Thymus (tissue), 11 donors: ENCODE results near the gene ZNF77. TPM values are rescaled to one million over a fixed set of nuclear protein-coding genes. Genes with fewer than 3 reads are reported as not detected.
A peak's percentile ranks its signal among the peaks of the same experiment; 100 is the strongest.
"Not testable (repeated sequence)": the region's sequence is repeated elsewhere in the genome, so short reads cannot be mapped to it uniquely, and the experiment has no call there.

Experiments
- DNase-seq, 9 donors: peaks; one replicate each; pipeline ENCODE4 v3.0.0-alpha.2; 2013; ENCODE audit warnings: low spot score in 9 of 9, low read depth in 6 of 9, missing footprints in 1 of 9
- H3K27ac ChIP-seq, 2 donors: one replicate each; pipeline ENCODE4 v1.5.1; 2013; ENCODE audit warnings: control low read depth in 1 of 2, low read depth in 1 of 2, low read length in 1 of 2, mild to moderate bottlenecking in 1 of 2, moderate library complexity in 1 of 2
- H3K27me3 ChIP-seq, 2 donors: one replicate each; pipeline ENCODE4 v1.5.1; 2013; ENCODE audit warnings: low read length in 1 of 2; ENCODE audit not compliant: control insufficient read depth in 2 of 2, insufficient read depth in 1 of 2
- H3K36me3 ChIP-seq, 2 donors: one replicate each; pipeline ENCODE4 v1.5.1; 2013; ENCODE audit warnings: low read length in 1 of 2, mild to moderate bottlenecking in 1 of 2, moderate library complexity in 1 of 2; ENCODE audit not compliant: control insufficient read depth in 2 of 2, insufficient read depth in 2 of 2
- H3K4me1 ChIP-seq, 2 donors: one replicate each; pipeline ENCODE4 v1.5.1; 2013; ENCODE audit warnings: low read length in 2 of 2; ENCODE audit not compliant: control insufficient read depth in 2 of 2, insufficient read depth in 2 of 2
- H3K4me3 ChIP-seq, 2 donors: one replicate each; pipeline ENCODE4 v1.5.1; 2013; ENCODE audit warnings: low read length in 2 of 2, control low read depth in 1 of 2, mild to moderate bottlenecking in 1 of 2
- H3K9me3 ChIP-seq, 2 donors: one replicate each; pipeline ENCODE4 v1.5.1; 2013; ENCODE audit warnings: low read length in 1 of 2, mild to moderate bottlenecking in 1 of 2; ENCODE audit not compliant: control insufficient read depth in 2 of 2, insufficient read depth in 1 of 2
- WGBS: extraction: QIAGEN DNeasy Blood & Tissue Kit; methylation state at CpG from one replicate; pipeline ENCODE4 v1.1.7; 2013; 5-methylcytosine and 5-hydroxymethylcytosine counted together
- polyA plus RNA-seq: library from polyadenylated mRNA; stranded (reverse); fragments of 200-250 nt; gene quantifications from one replicate; pipeline ENCODE4 v1.2.3, GENCODE V29; 2013
- total RNA-seq: library from RNA; stranded (reverse); fragments of 120-200 nt; gene quantifications from one replicate; pipeline ENCODE4 v1.2.4, GENCODE V29; 2013
- donor health status: healthy.

The ZNF77 gene
- total and polyA plus RNA-seq, 2 donors, result 4.6 to 7.7 TPM

GRCh38 chr19:2890531-2890930, 54.2 kb downstream of the ZNF77 start:
- not testable (repeated sequence) for H3K27ac ChIP-seq, DNase-seq, H3K27me3 ChIP-seq, H3K4me3 ChIP-seq, H3K36me3 ChIP-seq
- 95% methylated on average over 8 of the region's 8 CpGs for WGBS
- H3K9me3 ChIP-seq, result peaks cover 2 to 29% of the 10 kb centered on the region in 2 donors
- peaks cover 0 to 14% of the 10 kb centered on the region in 2 donors for H3K4me1 ChIP-seq

- H3K27me3 ChIP-seq, result no peaks in the 10 kb centered on the region
- no peaks in the 10 kb centered on the region for H3K36me3 ChIP-seq
- 65% methylated on average over 37 of the region's 37 CpGs for WGBS
- peaks cover 2 to 29% of the 10 kb centered on the region in 2 donors for H3K9me3 ChIP-seq
- peaks cover 0 to 14% of the 10 kb centered on the region in 2 donors for H3K4me1 ChIP-seq
- H3K4me3 ChIP-seq, result peak overlapping the region; percentile 20 to 37
- H3K27ac ChIP-seq, result peak overlapping the region; percentile 61 to 69
- DNase-seq, result peak in 3 of 9 donors; percentile 53 to 54 (median 54)
These were observed 56.0 kb downstream of the ZNF77 start for GRCh38 chr19:2888731-2889224.

GRCh38 chr19:2887391-2887914, 57.3 kb downstream of the ZNF77 start:
- Histone ChIP-seq H3K4me3 (no peak overlapping the region), H3K36me3 (no peaks in the 10 kb centered on the region), H3K27me3 (no peaks in the 10 kb centered on the region), H3K9me3 (peaks cover 2 to 34% of the 10 kb centered on the region in 2 donors), H3K27ac (no peak overlapping the region), H3K4me1 (peaks cover 0 to 14% of the 10 kb centered on the region in 2 donors)
- peak in 2 of 9 donors; percentile 30 to 47 for DNase-seq
- WGBS, result 41% methylated on average over 9 of the region's 9 CpGs

- Histone ChIP-seq H3K27me3 (no peaks in the 10 kb centered on the region), H3K27ac (no peak overlapping the region), H3K4me1 (peaks cover 0 to 14% of the 10 kb centered on the region in 2 donors), H3K9me3 (peaks cover 2 to 45% of the 10 kb centered on the region in 2 donors), H3K4me3 (no peak overlapping the region), H3K36me3 (no peaks in the 10 kb centered on the region)
- DNase-seq, result no peak
- WGBS, result 94% methylated on average over 17 of the region's 17 CpGs
These were observed 59.0 kb downstream of the ZNF77 start for GRCh38 chr19:2885736-2886135.

DNA sequence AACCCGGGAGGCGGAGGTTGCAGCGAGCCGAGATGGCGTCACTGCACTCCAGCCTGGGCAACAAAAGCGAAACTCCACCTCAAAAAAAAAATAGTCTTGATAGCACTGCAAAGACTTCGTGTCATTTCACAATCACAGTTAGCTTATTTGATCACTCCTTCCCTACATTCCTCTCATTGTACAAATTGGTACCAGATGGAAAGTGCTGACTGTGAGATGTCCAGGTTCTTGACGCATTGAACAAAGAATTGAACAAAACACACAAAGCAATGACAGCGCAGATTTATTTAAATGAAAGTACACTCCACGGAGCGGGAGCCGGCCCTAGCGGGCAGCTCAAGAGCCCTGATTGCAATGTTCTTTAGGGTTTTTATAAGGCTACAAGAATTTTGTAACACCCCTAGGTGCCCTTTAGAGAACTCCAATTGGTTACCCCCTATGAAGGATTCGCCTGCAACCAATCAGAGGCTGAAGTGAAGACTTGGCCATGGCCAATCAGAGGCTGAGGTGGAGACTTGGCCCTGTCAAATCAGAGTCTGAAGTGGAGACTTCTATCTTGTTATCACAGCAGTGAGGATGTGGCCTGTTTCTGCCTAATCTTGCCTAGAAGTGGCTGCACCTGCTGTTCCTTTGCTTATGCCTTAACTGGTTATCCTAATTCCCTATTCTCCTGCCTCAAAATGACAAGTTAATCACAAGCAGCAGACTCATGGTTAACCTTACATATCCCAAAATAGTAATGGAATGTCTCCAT, 60.9 kb downstream of the ZNF77 start:
- Histone ChIP-seq H3K9me3 (peaks cover under 1 to 41% of the 10 kb centered on the region in 2 donors), H3K4me1 (peaks cover 0 to 12% of the 10 kb centered on the region in 2 donors), H3K4me3 (no peak overlapping the region), H3K27me3 (no peaks in the 10 kb centered on the region), H3K36me3 (no peaks in the 10 kb centered on the region), H3K27ac (no peak overlapping the region)
- no peak for DNase-seq
- 97% methylated on average over 14 of the region's 14 CpGs for WGBS

Other genes with a start within 250 kb of the ZNF77 start
- 0.71 TPM for gene GNG7, start 242.3 kb downstream of the ZNF77 start, total RNA-seq
- 4.2 TPM for gene GNG7, start 242.3 kb downstream of the ZNF77 start, polyA plus RNA-seq
- 0.05 TPM for gene DIRAS1, start 223.6 kb downstream of the ZNF77 start, total RNA-seq
- 0.27 TPM for gene DIRAS1, start 223.6 kb downstream of the ZNF77 start, polyA plus RNA-seq
- gene SLC39A3, start 205.0 kb downstream of the ZNF77 start, total RNA-seq, result 21.2 TPM
- gene SLC39A3, start 205.0 kb downstream of the ZNF77 start, polyA plus RNA-seq, result 19.2 TPM
- 29.4 TPM for gene SGTA, start 161.7 kb downstream of the ZNF77 start, total RNA-seq
- 55.4 TPM for gene SGTA, start 161.7 kb downstream of the ZNF77 start, polyA plus RNA-seq
- 62.7 TPM for gene THOP1, start 159.5 kb downstream of the ZNF77 start, total RNA-seq
- 93.9 TPM for gene THOP1, start 159.5 kb downstream of the ZNF77 start, polyA plus RNA-seq
- gene ZNF554, start 125.1 kb downstream of the ZNF77 start, total RNA-seq, result 4.4 TPM
- 7.1 TPM for gene ZNF554, start 125.1 kb downstream of the ZNF77 start, polyA plus RNA-seq
- 4.2 TPM for gene ZNF555, start 103.5 kb downstream of the ZNF77 start, total RNA-seq
- gene ZNF555, start 103.5 kb downstream of the ZNF77 start, polyA plus RNA-seq, result 4.2 TPM
- 0.33 TPM for gene ZNF556, start 77.6 kb downstream of the ZNF77 start, total RNA-seq
- 0.16 TPM for gene ZNF556, start 77.6 kb downstream of the ZNF77 start, polyA plus RNA-seq
- 3.3 TPM for gene ZNF57, start 44.0 kb downstream of the ZNF77 start, total RNA-seq
- 7.8 TPM for gene ZNF57, start 44.0 kb downstream of the ZNF77 start, polyA plus RNA-seq
- 1.4 TPM for gene TLE6, start 32.6 kb upstream of the ZNF77 start, total RNA-seq
- 4.9 TPM for gene TLE6, start 32.6 kb upstream of the ZNF77 start, polyA plus RNA-seq
- 2.0 TPM for gene TLE2, start 84.3 kb upstream of the ZNF77 start, total RNA-seq
- gene TLE2, start 84.3 kb upstream of the ZNF77 start, polyA plus RNA-seq, result 16.8 TPM
- gene TLE5, start 117.5 kb upstream of the ZNF77 start, total RNA-seq, result 302 TPM
- gene TLE5, start 117.5 kb upstream of the ZNF77 start, polyA plus RNA-seq, result 540 TPM
- gene GNA11, start 149.4 kb upstream of the ZNF77 start, total RNA-seq, result 6.8 TPM
- 18.4 TPM for gene GNA11, start 149.4 kb upstream of the ZNF77 start, polyA plus RNA-seq
- 58.5 TPM for gene GNA15, start 191.1 kb upstream of the ZNF77 start, total RNA-seq
- 21.8 TPM for gene GNA15, start 191.1 kb upstream of the ZNF77 start, polyA plus RNA-seq
- gene S1PR4, start 233.8 kb upstream of the ZNF77 start, total RNA-seq, result 24.2 TPM
- 18.6 TPM for gene S1PR4, start 233.8 kb upstream of the ZNF77 start, polyA plus RNA-seq
- gene NCLN, start 241.0 kb upstream of the ZNF77 start, total RNA-seq, result 14.5 TPM
- 62.6 TPM for gene NCLN, start 241.0 kb upstream of the ZNF77 start, polyA plus RNA-seq